Type B pancreatic cell (in vitro differentiated cells): Measurements from ENCODE around the gene LONP2. TPM values are rescaled to one million over a fixed set of nuclear protein-coding genes. Genes with fewer than 3 reads are reported as not detected.
A peak's percentile ranks its signal among the peaks of the same experiment; 100 is the strongest.

Source experiments
- DNase-seq: peaks from one replicate; pipeline ENCODE4 v3.0.0; 2021; ENCODE audit warnings: mixed read lengths; ENCODE audit not compliant: unreplicated experiment; ENCODE audit errors: extremely low spot score
- H3K27ac Mint-ChIP-seq: 2 replicates; pipeline ENCODE4 v1.8.0; 2021; ENCODE audit warnings: mild to moderate bottlenecking, mixed read lengths
- H3K27me3 Mint-ChIP-seq: 2 replicates; pipeline ENCODE4 v1.8.0; 2021; ENCODE audit warnings: mixed read lengths
- H3K36me3 Mint-ChIP-seq: 2 replicates; pipeline ENCODE4 v1.8.0; 2021; ENCODE audit warnings: mixed read lengths
- H3K4me1 Mint-ChIP-seq: one replicate; pipeline ENCODE4 v1.8.0; 2021; ENCODE audit warnings: mixed read lengths; ENCODE audit not compliant: unreplicated experiment
- H3K4me3 Mint-ChIP-seq: 2 replicates; pipeline ENCODE4 v1.8.0; 2021; ENCODE audit warnings: mild to moderate bottlenecking, mixed read lengths
- H3K9me3 Mint-ChIP-seq: 2 replicates; pipeline ENCODE4 v1.8.0; 2021; ENCODE audit warnings: mixed read lengths
- CTCF ChIP-seq: fragments of 200-600 bp; sonication (generic); conservative IDR thresholded peaks from 2 replicates; pipeline ENCODE4 v1.5.0; 2021; ENCODE audit warnings: antibody characterized with exemption, mild to moderate bottlenecking
- total RNA-seq: library from RNA; stranded (reverse); gene quantifications from 2 replicates; pipeline ENCODE4 v1.2.1, GENCODE V29; 2021; ENCODE audit warnings: low replicate concordance

LONP2 gene
- total RNA-seq, 1 donor from 2014 or later: 65.5 TPM

- H3K27ac Mint-ChIP-seq: peak overlapping the region; percentile 90
- peaks cover 21% of the 10 kb centered on the region for H3K4me1 Mint-ChIP-seq
- H3K27me3 Mint-ChIP-seq: no peaks in the 10 kb centered on the region
- no peaks in the 10 kb centered on the region for H3K36me3 Mint-ChIP-seq
- no peak for DNase-seq
- peak overlapping the region; percentile 96 for H3K4me3 Mint-ChIP-seq
- TF ChIP-seq CTCF: no peak
- no peaks in the 10 kb centered on the region for H3K9me3 Mint-ChIP-seq
Observed at GRCh38 chr16:48244863-48245195, 729 bp downstream of the LONP2 start.

- Mint-ChIP-seq H3K4me1 (peaks cover 21% of the 10 kb centered on the region), H3K9me3 (no peaks in the 10 kb centered on the region)
- no peak for TF ChIP-seq CTCF
Observed at GRCh38 chr16:48246066-48246465, 2.0 kb downstream of the LONP2 start.

GRCh38 chr16:48247311-48247710, 3.2 kb downstream of the LONP2 start, which contains the start of gene ABCC11:
TSS of gene ABCC11 (minus strand) at chr16:48247539. CDS start at chr16:48231921, 15,618 bp downstream.
- Mint-ChIP-seq H3K27ac (no peak within 1 kb of the TSS), H3K36me3 (no peaks in the 10 kb centered on the region), H3K27me3 (no peaks in the 10 kb centered on the region), H3K4me3 (peak within 1 kb of the TSS; percentile 96), H3K9me3 (no peaks in the 10 kb centered on the region), H3K4me1 (peaks cover 25% of the 10 kb centered on the region)
- TF ChIP-seq CTCF: no peak
- DNase-seq: no peak

More at GRCh38 chr16:48246066-48246465, 2.0 kb downstream of the LONP2 start:
- Mint-ChIP-seq H3K4me3 (peak overlapping the region; percentile 96), H3K27me3 (no peaks in the 10 kb centered on the region), H3K27ac (no peak overlapping the region), H3K36me3 (no peaks in the 10 kb centered on the region)
- DNase-seq: no peak

GRCh38 chr16:48250520-48251278, 6.6 kb downstream of the LONP2 start:
- H3K27ac Mint-ChIP-seq: no peak overlapping the region

GRCh38 chr16:48252013-48252412, 7.9 kb downstream of the LONP2 start:
- Mint-ChIP-seq H3K4me1 (peaks cover 11% of the 10 kb centered on the region), H3K9me3 (no peaks in the 10 kb centered on the region), H3K27ac (no peak overlapping the region), H3K36me3 (peaks cover 17% of the 10 kb centered on the region), H3K27me3 (no peaks in the 10 kb centered on the region), H3K4me3 (no peak overlapping the region)
- DNase-seq: no peak
- no peak for TF ChIP-seq CTCF

More at GRCh38 chr16:48250520-48251278, 6.6 kb downstream of the LONP2 start:
- Mint-ChIP-seq H3K27me3 (no peaks in the 10 kb centered on the region), H3K36me3 (peaks cover 14% of the 10 kb centered on the region), H3K4me3 (no peak overlapping the region), H3K9me3 (no peaks in the 10 kb centered on the region), H3K4me1 (peaks cover 17% of the 10 kb centered on the region)
- no peak for DNase-seq
- no peak for TF ChIP-seq CTCF
